ENCODE results near the gene UQCR11. TPM values are rescaled to one million over a fixed set of nuclear protein-coding genes. Genes with fewer than 3 reads are reported as not detected.

The UQCR11 gene
- total RNA-seq, 1 donor from 2014 or later, result 43.4 TPM

DNA sequence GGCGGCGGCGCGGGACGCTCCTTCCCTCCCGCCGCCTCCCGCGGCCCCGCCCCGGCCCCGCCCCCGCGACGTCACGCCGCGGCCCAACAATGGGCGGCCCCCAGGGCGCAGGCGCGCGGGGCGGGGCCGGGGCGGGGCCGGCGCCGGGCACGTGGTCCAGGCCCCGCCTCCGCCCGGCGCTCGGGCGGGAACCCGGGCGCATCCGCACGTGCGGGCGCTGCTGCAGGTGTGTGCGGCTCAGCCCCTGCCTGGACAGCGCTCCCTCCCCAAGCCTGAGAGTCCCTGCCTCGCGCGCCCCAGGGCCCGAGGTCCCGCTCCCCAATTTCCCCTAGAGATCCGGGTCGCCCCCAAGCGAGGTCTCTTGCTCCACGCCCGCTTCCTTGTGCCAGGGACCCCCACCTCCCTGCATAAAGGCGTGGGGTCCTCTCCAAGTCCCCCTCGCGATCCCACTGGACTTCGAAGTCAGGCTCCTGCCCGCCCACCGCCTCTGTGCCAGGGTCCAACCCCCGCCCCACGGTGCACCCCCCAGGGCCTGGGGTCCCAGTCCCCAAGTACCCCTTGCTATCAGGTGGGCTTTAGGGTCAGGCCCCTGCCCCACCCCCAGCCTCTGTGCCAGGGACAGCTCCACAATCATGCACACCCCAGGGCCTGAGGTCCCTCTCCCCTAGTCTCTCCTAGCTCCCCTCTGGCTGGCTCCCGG, 36.8 kb downstream of the UQCR11 start, which contains the start of gene MEX3D:
Gene MEX3D, minus strand, starts transcription at position 6 of the 700 bp plus-strand sequence. CDS start 267 bp downstream, outside the sequence.
- TF ChIP-seq, protein P1, sequence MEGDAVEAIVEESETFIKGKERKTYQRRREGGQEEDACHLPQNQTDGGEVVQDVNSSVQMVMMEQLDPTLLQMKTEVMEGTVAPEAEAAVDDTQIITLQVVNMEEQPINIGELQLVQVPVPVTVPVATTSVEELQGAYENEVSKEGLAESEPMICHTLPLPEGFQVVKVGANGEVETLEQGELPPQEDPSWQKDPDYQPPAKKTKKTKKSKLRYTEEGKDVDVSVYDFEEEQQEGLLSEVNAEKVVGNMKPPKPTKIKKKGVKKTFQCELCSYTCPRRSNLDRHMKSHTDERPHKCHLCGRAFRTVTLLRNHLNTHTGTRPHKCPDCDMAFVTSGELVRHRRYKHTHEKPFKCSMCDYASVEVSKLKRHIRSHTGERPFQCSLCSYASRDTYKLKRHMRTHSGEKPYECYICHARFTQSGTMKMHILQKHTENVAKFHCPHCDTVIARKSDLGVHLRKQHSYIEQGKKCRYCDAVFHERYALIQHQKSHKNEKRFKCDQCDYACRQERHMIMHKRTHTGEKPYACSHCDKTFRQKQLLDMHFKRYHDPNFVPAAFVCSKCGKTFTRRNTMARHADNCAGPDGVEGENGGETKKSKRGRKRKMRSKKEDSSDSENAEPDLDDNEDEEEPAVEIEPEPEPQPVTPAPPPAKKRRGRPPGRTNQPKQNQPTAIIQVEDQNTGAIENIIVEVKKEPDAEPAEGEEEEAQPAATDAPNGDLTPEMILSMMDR (IDR thresholded peaks at IDR 0.05; ENCODE audit: insufficient read depth, low read length, severe bottlenecking), result no peak
- Histone ChIP-seq H3K36me3 (ENCODE audit: control insufficient read depth, insufficient read depth, low read length) (peaks cover 4% of the 10 kb centered on the region), H3K27me3 (ENCODE audit: control insufficient read depth, insufficient read depth, low read length) (no peaks in the 10 kb centered on the region), H3K4me3 (ENCODE audit: low read depth, low read length) (peak within 1 kb of the TSS; percentile 71)
- no peak for FAIRE-seq
- DNase-seq (ENCODE audit: low read depth), result no peak

DNA sequence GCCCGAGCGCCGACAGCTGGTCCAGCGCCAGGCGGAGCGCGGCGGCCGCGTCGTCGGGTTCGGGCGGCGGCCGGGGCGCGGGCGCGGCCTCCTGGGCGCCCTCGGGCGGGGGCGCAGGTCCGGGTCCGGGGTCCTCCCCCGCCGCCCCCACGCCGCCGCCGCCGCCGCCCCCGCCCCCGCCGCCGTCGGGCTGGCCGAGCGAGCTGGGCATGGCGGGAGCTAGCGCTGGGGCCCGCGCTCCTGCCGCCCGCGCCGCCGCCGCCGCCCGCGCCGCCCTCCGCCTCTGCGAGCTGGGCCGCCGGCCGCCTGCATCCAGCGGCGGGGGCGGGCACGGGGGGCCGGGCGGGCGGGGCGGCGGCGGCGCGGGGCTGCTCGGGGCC, 37.4 kb downstream of the UQCR11 start:
- TF ChIP-seq, protein P1 (IDR thresholded peaks at IDR 0.05; ENCODE audit: insufficient read depth, low read length, severe bottlenecking), result no peak
- Histone ChIP-seq H3K27me3 (ENCODE audit: control insufficient read depth, insufficient read depth, low read length) (no peaks in the 10 kb centered on the region), H3K4me3 (ENCODE audit: low read depth, low read length) (peak overlapping the region; percentile 71), H3K36me3 (ENCODE audit: control insufficient read depth, insufficient read depth, low read length) (peaks cover 4% of the 10 kb centered on the region)
- no peak for FAIRE-seq
- DNase-seq (ENCODE audit: low read depth), result no peak

DNA sequence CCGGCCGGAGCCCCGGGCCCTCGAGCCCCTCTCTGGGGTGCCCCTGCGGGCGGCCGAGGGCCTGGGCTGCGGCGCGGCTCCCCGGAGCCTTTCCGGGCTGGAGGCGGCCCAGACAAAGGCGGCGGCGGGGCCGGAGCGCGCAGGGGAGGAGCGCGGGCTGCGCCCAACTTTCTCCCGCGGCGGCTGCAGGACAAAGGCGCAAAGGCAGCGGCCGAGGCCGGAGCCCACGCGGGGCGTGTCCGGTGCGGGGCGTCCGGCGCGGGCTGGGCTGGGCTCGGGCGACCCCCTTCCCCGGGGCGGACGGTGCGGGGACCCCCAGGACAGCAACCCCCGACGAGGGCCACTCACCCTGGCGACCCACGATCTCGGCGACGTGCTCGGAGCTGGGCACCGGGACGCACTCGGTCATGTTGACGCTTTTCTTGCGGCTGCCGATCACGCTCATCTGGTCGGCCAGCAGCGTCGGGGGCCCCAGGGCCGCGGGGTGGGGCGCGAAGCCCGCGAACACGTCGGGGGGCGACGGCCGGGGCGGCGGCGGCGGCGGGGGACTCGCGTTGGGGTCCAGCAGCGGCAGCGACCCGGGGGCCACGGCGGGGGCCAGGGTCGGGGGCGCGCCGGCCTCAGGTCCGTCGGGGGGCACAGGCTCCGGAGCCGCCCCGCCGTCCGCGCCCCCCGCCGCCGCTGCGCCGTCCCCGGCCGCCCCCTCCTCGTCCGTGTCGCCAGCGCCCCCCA, 38.0 kb downstream of the UQCR11 start:
- DNase-seq (ENCODE audit: low read depth), result no peak
- Histone ChIP-seq H3K4me3 (ENCODE audit: low read depth, low read length) (peak overlapping the region; percentile 71), H3K36me3 (ENCODE audit: control insufficient read depth, insufficient read depth, low read length) (peaks cover 4% of the 10 kb centered on the region), H3K27me3 (ENCODE audit: control insufficient read depth, insufficient read depth, low read length) (no peaks in the 10 kb centered on the region)
- TF ChIP-seq, protein P1 (IDR thresholded peaks at IDR 0.05; ENCODE audit: insufficient read depth, low read length, severe bottlenecking), result no peak
- no peak for FAIRE-seq

DNA sequence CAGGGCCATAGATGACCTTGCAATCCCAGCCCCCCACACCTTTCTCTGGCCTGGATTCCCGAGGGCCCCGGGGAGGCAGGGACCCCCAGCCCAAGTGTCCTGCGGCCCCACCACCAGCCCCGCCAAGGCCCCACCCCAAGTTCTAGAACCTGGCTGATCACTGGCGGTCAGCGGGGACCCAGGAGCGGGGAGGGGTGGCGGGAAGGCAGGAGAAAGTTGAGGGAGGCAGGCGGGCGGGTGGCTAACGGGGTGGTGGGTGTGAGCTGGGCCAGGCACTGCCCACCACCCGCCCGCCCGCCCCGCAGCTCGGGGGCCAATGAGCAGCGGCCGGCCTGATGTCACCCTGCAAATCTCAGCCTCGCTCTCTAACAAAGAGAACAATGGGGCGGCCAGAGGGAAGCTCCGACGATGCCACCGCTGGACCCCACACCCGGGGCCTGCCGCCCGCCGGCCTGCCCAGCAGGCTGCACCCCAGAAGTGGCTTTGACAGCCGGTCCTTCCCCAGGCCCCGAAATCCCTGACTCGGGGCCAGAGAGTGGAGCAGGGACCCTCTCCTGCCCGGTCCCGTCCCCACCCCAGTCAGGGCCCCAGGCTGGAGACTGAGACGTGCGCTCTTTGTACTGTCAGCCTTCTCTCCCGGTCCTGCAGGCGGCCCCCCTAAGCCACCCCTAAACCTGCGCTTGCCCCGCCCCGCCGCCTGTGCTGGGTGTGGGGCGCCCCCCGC, 38.7 kb downstream of the UQCR11 start:
- TF ChIP-seq, protein P1 (IDR thresholded peaks at IDR 0.05; ENCODE audit: insufficient read depth, low read length, severe bottlenecking), result no peak
- Histone ChIP-seq H3K36me3 (ENCODE audit: control insufficient read depth, insufficient read depth, low read length) (peaks cover 4% of the 10 kb centered on the region), H3K27me3 (ENCODE audit: control insufficient read depth, insufficient read depth, low read length) (no peaks in the 10 kb centered on the region), H3K4me3 (ENCODE audit: low read depth, low read length) (peak overlapping the region; percentile 71)
- DNase-seq (ENCODE audit: low read depth) (peak; percentile 47), FAIRE-seq (no peak)

DNA sequence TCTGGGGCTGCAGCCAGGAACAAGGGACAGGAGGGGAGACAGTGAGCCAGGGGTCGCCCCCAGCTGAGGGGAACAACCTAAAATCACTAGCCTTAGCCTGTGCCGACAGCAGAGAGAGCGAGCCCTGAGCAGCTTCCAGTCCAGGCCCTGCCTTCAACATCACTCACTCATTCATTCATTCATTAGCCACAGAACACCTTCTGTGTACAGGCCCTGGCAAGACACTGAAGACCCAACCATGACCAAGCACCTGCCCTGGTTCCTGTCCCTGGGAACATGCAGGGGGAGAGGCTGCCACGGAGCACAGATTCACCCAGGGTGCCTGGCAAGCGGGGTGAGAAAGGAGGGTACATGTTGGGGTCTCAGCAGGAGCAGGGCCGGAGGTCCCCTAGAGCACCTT, 42.0 kb downstream of the UQCR11 start:
- TF ChIP-seq, protein P1 (IDR thresholded peaks at IDR 0.05; ENCODE audit: insufficient read depth, low read length, severe bottlenecking), result no peak
- DNase-seq (ENCODE audit: low read depth) (no peak), FAIRE-seq (no peak)
- Histone ChIP-seq H3K27me3 (ENCODE audit: control insufficient read depth, insufficient read depth, low read length) (no peaks in the 10 kb centered on the region), H3K36me3 (ENCODE audit: control insufficient read depth, insufficient read depth, low read length) (peaks cover 4% of the 10 kb centered on the region), H3K4me3 (ENCODE audit: low read depth, low read length) (no peak overlapping the region)

All from bronchial epithelial cell (primary cell).